Measurements from ENCODE around the gene DOCK9. TPM values are rescaled to one million over a fixed set of nuclear protein-coding genes. Genes with fewer than 3 reads are reported as not detected.

Gene DOCK9
- total RNA-seq, 1 donor from 2014 or later = 204 TPM

DNA sequence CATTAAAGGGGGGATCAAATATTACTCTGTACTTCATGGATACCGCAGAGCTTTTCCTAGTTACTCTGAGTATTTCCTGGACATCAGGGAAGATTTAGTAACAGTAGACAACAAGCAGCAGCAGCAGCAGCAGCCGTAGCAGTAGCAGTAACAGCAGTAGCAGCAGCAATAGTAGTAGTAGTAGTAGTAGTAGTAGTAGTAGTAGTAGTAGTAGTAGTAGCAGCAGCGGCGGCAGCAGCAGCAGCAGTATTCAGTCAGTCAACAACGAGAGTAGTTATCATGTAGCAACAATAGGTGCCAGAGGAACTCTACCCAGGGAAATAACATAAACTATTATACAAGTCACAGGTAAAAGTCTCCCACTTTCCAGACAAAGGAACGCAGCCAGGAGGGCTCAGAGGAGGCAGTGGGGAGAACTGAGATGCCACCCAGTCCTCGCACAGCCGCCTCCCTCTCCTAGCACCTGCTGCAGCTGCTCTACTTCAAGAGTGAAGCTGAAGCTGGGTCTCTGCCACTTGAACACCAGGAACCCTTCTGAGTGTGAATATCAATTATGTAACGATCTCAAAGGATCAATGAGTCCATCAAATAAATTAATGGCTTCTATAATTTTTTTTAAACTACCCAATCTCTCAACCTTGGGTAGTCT is 1.3 kb upstream of the DOCK9 start:
- intact Hi-C loops (cut with DNase I) = no loop called here
- ATAC-seq = no peak
- no peak for DNase-seq (ENCODE audit: low spot score)

DNA sequence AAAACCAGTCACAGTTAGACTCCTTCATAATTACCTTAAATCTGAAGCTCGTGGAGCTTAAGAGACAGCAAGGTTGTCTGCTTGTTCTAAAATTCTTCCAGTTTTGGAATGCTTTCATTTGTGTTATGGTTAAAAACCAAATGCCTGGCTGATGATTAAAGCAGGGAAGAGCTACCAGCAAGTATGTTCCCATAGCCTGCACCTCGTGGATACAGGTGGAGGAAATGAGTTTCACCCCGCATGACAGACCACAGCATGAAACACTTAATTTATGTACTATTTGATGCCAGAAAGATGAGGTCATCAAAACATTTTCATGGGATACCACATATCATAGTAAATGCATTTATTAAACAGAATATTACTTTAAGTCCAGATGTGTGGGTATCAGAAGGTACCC is 416 bp upstream of the DOCK9 start:
- intact Hi-C loops (cut with DNase I) = no loop called here
- peak; percentile 10 for ATAC-seq
- DNase-seq (ENCODE audit: low spot score) = no peak

DNA sequence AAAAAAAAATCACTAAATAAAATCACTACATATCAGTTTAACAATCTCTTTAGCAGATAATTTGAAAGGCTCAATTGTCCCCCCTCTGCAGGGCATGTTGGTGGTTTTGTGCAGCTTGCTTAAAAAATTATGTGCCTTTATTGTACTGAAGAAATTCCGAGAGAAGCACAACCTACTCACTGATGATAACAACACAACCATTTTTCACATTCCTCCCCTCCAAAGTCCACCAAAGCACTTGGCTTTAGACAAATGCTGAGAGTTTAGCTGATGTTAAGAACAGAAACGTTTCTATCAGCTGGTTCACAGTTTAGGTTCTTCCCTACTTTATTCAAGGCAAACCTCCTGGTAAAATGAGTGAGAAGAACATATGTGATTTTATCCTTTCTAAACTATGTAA is 923 bp downstream of the DOCK9 start:
- intact Hi-C loops (cut with DNase I) = no loop called here
- DNase-seq (ENCODE audit: low spot score) = no peak
- peak; percentile 6 for ATAC-seq

DNA sequence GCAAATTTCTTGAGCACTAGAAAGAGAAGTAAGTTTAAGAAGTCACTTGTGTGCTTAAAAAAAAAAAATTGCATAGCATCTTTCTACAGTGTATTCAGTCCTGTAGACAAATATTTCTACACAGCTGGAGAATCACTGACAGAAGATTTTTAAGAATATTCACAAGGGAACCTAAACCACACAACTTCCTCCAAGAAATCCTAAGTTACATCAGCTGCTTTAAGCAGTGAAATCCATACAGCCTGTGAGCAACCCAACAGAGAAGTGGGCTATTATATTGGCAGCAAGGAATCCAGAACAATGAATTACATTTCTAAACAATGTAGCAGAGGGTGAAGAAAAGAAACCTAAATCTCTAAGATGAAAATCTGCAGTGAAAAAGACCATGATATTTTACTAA is 1.5 kb downstream of the DOCK9 start:
- DNase-seq (ENCODE audit: low spot score) (no peak), ATAC-seq (peak; percentile 13)
- intact Hi-C loops (cut with DNase I) = no loop called here

DNA sequence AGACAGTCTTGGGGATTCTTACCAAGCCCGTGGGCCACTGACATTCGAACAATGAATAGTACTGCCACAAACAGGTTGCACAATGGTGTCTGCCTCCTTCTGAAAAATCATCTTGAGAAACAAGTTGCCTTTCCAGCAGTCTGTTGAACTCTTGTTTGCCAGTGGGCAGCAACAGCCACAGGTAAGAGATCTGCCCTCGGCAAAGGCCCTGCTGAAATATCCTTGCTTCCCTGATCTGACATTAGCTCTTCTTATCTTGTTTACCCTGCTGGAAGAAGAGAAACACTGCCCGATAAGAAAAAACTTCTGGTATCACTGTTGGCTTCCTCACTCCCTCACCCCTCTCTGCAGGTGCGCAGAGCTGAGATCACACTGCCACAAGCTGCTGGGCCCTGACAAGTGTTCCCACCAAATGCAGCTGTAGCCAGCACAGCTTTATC is 2.0 kb downstream of the DOCK9 start:
- intact Hi-C loops (cut with DNase I) = no loop called here
- DNase-seq (ENCODE audit: low spot score) (no peak), ATAC-seq (no peak)

DNA sequence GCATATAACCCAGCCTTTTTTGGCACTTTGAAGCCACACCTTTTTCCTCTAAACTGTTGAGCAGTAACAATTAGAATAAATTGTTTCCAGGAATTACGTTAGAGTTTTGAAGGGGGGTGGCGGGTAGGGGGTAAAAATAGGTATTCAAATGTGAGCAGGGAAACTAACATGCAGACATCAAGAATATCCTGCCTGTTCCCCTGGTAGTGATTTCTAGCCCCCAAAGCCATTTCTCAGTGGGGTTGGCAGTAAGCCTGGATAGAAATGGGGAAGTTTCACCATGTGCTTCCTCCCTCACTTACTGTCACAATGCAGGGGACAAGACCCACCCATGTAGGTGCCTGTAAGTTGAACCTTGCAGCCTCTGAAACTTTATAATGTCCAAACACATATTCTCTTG is 3.8 kb downstream of the DOCK9 start:
- no peak for DNase-seq (ENCODE audit: low spot score)
- intact Hi-C loops (cut with DNase I) = no loop called here
- no peak for ATAC-seq

DNA sequence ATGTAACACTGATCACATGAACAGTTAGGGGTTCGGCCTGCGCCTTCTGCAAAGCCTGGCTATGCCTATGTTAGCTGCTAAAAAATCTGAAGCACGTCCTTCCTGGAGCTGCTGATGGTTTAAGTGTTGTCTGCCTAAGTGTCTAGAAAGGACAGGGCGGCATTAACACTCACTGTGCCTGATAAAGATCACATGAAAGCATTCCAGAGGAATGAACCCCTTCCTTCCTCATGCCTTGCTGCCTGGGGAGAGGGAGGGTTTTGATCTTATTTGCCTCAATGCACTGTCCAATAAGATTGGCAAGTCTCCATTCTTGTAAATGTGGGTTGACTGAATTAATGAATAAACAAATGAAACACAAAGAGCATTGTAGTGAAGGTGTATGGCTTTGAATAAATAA is 5.2 kb downstream of the DOCK9 start:
- DNase-seq (ENCODE audit: low spot score) = no peak
- intact Hi-C loops (cut with DNase I) = no loop called here
- ATAC-seq = no peak

DNA sequence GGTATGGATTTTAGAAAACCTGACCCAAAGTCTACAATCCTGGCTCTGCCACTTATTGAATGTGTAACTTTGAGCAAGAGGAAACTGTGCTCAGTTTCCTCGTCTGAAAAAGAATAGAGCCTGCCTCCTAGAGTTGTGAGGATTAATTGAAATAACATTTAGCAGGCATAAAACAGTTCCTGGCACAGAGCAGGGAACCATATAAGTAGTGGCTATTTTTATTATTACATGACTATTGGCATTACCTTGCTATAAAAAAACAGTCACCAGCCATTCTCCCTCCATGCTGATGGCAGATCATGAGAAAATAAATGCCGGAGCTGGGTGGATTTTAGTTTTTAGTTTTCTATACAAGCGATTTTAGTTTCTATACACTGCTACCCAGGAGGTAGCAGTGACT is 5.8 kb downstream of the DOCK9 start:
- intact Hi-C loops (cut with DNase I) = no loop called here

DNA sequence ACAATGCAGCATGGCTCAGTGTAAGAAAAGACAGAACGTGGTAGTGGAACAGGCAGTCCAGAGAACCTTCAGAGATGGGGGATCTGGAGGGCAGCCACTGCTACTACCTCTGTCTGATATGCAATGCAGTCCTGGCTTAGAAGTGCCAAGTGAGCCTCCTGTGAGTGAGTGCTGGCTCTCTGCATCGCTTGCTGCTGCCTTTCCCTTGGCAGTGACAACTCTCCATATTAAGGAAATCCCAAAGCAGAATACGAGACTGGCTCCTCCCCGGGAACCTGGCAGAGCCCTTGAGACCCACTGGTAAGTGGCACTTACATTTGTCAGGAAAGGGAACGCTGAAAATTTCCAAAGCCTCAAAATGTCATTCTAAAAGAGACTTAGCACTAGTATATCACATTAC is 7.5 kb downstream of the DOCK9 start:
- ATAC-seq = no peak
- intact Hi-C loops (cut with DNase I) = no loop called here
- DNase-seq (ENCODE audit: low spot score) = no peak

More for the DNA sequence above, 5.8 kb downstream of the DOCK9 start:
- DNase-seq (ENCODE audit: low spot score) = no peak
- no peak for ATAC-seq

DNA sequence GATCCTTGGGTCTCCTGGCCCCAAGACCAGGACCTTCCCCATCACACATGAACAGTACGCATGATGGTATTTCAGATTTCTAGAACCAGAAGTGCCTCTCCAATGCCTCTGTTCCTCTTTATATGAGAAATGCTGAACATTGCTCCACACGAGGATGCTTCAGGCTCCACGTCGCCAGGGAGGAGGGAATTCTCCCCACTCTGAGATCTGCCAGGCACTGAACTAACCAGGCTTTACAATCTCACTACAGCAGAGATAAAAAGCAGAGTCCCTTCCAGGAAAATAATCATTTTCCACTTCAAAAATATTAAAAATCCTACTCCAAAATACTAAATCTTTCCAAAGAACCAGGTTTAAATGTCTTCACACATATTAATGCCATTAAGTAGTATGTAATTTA is 10.4 kb downstream of the DOCK9 start:
- DNase-seq (ENCODE audit: low spot score) (no peak), ATAC-seq (no peak)
- intact Hi-C loops (cut with DNase I) = no loop called here

DNA sequence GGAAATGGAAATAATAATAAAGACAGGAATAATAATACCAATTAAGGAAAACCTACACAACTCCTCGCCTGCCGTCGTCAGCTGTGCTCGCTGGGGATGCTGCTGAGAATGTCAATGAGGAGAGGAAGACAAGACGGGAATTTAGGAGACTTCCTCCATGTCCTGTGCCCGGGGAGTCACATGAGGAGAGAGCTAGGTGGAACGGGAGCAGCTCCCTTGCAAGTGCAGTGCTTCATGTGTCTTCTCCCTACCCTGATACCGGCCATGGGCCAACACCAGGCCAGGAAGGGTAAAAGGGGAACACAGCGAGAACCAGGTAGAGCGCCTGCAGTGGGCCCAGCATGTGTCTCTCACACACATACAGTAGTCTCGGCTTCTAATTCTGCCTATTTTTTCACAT is 11.8 kb downstream of the DOCK9 start:
- ATAC-seq (no peak), DNase-seq (ENCODE audit: low spot score) (no peak)
- intact Hi-C loops (cut with DNase I) = no loop called here

DNA sequence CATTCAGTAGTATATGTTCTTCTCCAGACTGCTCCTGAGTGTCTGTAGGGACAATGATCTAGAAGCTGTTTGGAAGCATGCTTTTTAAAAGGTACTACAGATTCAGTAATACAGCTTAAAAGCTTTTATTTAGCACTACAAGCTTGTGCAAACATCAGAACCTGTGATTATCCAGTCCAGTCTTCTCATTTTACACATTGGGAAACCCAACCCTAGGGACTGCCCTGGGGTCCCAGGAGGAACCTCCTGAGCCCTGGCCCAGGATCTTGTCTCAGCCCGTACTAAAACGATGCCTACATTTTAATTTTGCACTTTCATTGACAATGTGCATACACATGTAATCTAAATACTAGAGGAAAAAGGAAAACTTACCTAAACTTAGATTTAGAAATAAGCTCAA is 12.5 kb downstream of the DOCK9 start:
- intact Hi-C loops (cut with DNase I) = no loop called here
- ATAC-seq (no peak), DNase-seq (ENCODE audit: low spot score) (no peak)

DNA sequence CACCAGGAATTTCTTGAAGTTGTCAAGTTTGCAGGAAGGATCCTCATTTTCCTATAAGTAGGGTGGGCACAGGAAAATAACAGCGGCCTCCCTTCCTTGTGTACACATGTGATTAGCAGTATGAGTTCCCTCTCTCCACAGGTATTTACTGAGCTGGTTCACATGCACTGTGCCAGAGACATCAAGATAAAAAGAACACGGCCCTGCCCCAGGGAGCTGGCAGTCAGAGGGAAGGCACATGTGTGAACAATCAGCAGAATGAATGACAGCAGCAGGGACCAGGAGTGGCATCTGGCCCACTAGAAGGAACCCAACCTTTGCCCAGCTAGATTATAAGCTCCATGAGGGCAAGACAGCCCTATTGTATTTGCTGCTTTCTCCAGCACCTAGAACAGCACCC is 13.9 kb downstream of the DOCK9 start:
- ATAC-seq (no peak), DNase-seq (ENCODE audit: low spot score) (no peak)
- intact Hi-C loops (cut with DNase I) = no loop called here

DNA sequence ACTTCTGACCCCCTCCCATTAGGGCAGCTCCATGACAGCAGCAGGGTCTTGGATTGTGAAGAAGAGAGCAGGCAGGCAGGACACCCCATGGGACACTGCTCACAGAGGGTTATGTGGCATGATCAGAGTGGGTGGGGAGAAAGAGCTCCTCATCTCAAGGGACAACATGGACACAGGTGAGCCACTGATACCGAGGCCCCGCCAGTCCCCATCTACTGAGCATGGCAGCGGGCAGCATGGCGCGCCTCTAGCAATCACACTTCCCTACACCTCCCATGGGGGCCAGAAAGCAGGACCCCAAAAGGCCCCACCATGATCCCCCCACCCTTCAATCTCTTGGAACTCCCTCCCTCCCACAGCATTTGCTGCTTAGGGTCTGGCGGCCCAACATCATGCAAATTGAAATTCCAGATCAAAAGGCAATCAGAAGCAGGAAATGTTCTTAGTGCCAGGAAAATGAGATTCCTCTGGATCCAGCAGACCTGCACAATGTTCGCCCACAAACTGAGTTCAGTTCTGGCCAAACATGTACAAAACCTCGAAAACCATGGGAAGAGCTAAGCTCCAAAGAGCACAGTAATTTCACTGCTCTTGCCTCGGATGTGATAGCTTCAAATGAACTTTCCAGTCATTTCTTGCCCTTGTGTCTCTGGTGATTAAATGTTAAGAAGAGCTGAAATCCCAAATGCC is 14.8 kb downstream of the DOCK9 start:
- peak; percentile 5 for ATAC-seq
- no peak for DNase-seq (ENCODE audit: low spot score)
- intact Hi-C loops (cut with DNase I) = no loop called here

DNA sequence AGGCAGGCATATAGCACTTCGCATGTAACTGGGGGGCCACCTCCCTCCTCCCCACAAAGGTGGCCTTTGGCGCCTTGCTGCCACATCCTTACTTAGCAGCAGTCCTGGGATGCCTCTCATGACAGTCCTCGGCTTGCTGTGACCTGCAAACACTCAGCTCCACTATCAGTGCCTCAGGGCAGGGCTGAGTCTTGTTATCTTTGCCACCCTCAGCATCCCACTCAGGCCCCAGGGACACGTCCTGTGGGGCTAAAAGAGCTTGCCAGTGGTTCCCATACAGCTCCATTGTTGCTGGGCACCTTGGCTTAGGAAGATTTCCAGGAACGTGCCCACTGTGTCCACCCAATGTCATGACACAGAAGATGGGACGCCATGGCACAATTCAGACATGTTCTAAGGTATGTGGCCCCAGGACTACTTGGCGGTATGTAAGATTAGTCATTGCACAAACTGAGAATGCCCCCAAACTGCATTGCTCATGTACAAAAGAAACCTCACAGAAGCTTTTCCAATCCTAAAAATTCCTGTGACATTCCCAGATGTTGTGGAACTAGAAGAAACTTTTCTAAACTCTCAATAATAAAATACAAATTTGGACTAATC is 16.3 kb downstream of the DOCK9 start:
- no peak for ATAC-seq
- intact Hi-C loops (cut with DNase I) = no loop called here

DNA sequence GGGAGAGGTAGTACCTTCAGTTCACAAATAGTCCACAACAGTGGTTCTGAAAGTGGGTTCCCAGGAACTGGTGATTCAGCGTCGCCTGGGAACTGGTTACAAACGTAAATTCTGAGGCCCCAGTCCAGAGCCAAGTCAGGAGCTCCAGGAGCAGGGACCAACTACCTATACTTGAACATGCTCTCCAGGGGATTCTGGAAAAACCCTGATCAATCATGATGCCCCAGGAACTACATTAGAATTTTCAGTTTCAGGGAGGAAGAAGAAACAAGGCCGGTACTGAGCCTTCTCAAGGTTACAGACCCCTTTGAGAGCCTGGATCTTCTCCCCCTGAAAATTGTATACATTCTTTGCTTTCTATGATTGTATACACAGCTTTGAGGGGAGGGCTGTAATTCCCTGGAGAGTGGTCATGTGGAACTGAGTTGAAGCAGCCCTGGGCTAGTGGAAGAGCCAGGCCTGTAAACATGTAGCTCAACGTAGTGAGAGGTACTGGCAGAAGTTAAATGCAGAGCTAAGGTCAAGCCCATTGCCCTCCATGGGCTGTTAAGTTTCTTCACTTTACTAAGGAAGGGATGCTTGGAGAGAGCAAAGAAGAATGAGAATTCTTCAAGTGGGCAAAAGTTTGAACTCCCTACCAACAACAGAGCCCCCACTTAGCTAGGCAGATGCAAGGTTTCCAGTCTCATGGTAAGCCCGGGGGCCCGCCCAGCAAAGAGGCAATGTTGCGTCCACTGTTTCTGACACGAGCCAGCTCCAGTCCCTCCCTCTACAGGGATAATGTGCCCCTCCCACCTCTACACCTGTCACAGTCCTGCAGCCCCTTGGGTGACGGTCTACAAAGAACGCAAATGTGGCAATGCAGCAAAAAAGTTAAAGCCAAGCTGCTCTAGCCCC is 17.0 kb downstream of the DOCK9 start:
- no peak for DNase-seq (ENCODE audit: low spot score)
- intact Hi-C loops (cut with DNase I) = no loop called here
- no peak for ATAC-seq

More for the DNA sequence above, 16.3 kb downstream of the DOCK9 start:
- no peak for DNase-seq (ENCODE audit: low spot score)

DNA sequence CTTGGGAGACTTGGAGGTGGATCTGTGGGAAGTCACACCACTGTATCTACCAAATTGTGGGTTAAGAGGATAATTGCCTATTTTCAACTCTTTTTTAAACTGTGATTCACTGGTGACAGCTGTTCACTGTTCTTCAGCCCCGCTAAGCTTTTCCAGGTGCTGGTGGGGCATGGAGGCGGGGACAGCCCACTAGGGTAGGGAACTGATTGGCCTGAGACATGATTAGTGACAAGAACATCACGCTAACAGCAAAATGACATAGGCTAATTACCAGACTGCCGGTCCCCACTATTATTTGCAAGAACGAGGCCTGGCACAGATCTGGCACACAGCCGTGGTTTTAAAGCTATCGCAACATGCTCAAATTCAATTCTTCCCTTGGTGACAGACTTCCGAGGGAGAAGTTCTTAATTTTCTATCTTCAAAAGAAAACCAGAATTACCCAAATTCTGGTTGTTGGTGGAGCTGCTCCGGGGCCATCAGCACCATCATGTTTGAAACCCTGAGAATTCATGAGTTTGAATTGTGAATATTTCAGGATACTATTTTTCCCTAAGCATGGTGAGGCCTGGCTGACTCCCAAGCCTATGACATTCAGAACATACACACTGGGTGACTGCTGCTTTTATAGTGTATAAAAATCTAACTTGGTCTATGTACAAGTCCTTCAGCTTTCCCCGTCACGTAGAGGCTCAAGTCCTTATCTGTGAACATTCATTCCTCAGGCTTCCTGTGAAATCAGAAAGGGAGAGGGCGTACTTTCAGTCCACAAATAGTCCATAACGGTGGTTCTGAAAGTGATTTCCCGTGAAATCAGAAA is 17.9 kb downstream of the DOCK9 start:
- ATAC-seq = no peak

DNA sequence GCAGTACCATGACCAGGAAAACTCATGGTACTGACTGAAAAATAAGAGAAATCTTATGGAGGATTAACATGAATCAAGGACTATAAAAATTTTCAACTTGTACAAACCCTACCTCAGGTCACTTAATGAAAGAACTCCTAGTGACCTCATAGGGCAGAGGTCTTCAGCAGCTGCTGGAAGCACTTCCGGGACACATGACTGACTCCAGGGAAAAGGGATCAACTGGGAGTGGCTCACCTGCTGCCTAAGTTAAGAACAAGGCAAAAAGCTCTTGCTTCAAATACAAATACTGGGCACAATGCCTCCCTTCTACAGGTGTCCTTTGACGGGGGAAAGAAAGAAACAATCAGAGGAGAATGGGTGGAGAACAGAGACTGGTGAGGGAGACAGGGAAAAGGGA is 18.6 kb downstream of the DOCK9 start:
- intact Hi-C loops (cut with DNase I) = no loop called here
- DNase-seq (ENCODE audit: low spot score) (no peak), ATAC-seq (no peak)

More for the DNA sequence above, 17.9 kb downstream of the DOCK9 start:
- intact Hi-C loops (cut with DNase I) = no loop called here
- no peak for DNase-seq (ENCODE audit: low spot score)

DNA sequence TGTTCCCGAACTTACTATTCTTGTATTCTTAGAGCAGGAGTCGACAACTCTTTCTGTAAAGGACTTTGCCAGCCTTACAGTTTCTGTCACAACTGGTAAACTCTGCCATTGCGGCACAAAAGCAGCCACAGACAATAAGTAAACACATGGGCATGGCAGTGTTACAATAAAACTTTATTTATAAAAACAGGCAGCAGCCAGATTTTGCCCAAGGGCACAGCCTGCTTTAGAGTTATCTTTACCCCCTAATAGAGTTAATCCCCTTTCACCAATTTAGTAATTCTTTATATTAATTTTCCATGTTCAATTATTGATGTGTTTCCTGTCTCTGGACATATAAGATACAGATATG is 19.4 kb downstream of the DOCK9 start:
- intact Hi-C loops (cut with DNase I) = no loop called here
- ATAC-seq (no peak), DNase-seq (ENCODE audit: low spot score) (no peak)

Data from sciatic nerve (tissue), 2 donors.